GM12891 (cell line): Measurements from ENCODE around the gene PCGF3.
"Not testable (repeated sequence)": the region's sequence is repeated elsewhere in the genome, so short reads cannot be mapped to it uniquely, and the experiment has no call there.

Source experiments
- DNase-seq: peaks from one replicate; pipeline ENCODE4 v3.0.0; 2011; ENCODE audit warnings: low spot score; ENCODE audit not compliant: insufficient read length
- FAIRE-seq: peaks from 2 replicates; lab custom pipeline; 2011; peaks lifted over from hg19 to GRCh38; lab: Jason Lieb, UNC
- PAX5 ChIP-seq: IDR thresholded peaks from 2 replicates; pipeline ENCODE4 v1.6.1; 2011; ENCODE audit warnings: low read length, moderate library complexity, mild to moderate bottlenecking; ENCODE audit not compliant: insufficient read depth, severe bottlenecking
- POLR2A ChIP-seq: IDR thresholded peaks from 2 replicates; pipeline ENCODE4 v1.6.1; 2011; ENCODE audit warnings: low read depth, low read length, control low read depth
- POLR2AphosphoS5 ChIP-seq: IDR thresholded peaks from 2 replicates; pipeline ENCODE4 v1.6.1; 2011; ENCODE audit warnings: low read depth, low read length, control low read depth
- POU2F2 ChIP-seq: IDR thresholded peaks from 2 replicates; pipeline ENCODE4 v1.6.1; 2011; ENCODE audit warnings: low read depth, mild to moderate bottlenecking, control low read depth, low read length, moderate library complexity
- SPI1 ChIP-seq: IDR thresholded peaks from 2 replicates; pipeline ENCODE4 v1.6.1; 2011; ENCODE audit warnings: low read depth, low read length, control low read depth
- TAF1 ChIP-seq: IDR thresholded peaks from 2 replicates; pipeline ENCODE4 v1.6.1; 2011; ENCODE audit warnings: low read depth, low read length, control low read depth

PCGF3 gene

GRCh38 chr4:732486-732885 lies 26.9 kb downstream of the PCGF3 start:
- DNase-seq (no peak), FAIRE-seq (no peak)
- TF ChIP-seq POLR2A (no peak), POU2F2 (no peak), SPI1 (no peak), TAF1 (no peak), POLR2AphosphoS5 (no peak), PAX5 (no peak)

GRCh38 chr4:732911-733630 lies 27.4 kb downstream of the PCGF3 start:
- TF ChIP-seq POLR2AphosphoS5 (no peak), POLR2A (no peak), PAX5 (no peak), SPI1 (no peak), POU2F2 (no peak), TAF1 (no peak)
- DNase-seq: no peak
- FAIRE-seq: no peak

- TF ChIP-seq TAF1 (no peak), PAX5 (no peak)
- FAIRE-seq: no peak
- no peak for DNase-seq
These were observed 28.0 kb downstream of the PCGF3 start for GRCh38 chr4:733631-733980.

- no peak for DNase-seq
- FAIRE-seq: no peak
- TF ChIP-seq POLR2A (no peak), POU2F2 (no peak), POLR2AphosphoS5 (no peak), PAX5 (no peak), SPI1 (no peak), TAF1 (no peak)
These were observed 28.4 kb downstream of the PCGF3 start for GRCh38 chr4:734075-734474.

GRCh38 chr4:734951-735350 lies 29.3 kb downstream of the PCGF3 start:
- no peak for TF ChIP-seq POU2F2
- no peak for TF ChIP-seq PAX5
- TF ChIP-seq TAF1: no peak
- no peak for FAIRE-seq

GRCh38 chr4:735583-735982 lies 30.0 kb downstream of the PCGF3 start:
- no peak for TF ChIP-seq POLR2AphosphoS5
- TF ChIP-seq SPI1: no peak
- TF ChIP-seq POU2F2: no peak
- TF ChIP-seq POLR2A: no peak
- no peak for TF ChIP-seq TAF1
- no peak for TF ChIP-seq PAX5
- DNase-seq (no peak), FAIRE-seq (no peak)

More at GRCh38 chr4:734951-735350, 29.3 kb downstream of the PCGF3 start:
- no peak for DNase-seq

- not testable (repeated sequence) for FAIRE-seq, DNase-seq
These were observed 30.9 kb downstream of the PCGF3 start for GRCh38 chr4:736561-736960.

- DNase-seq: no peak
- no peak for TF ChIP-seq POLR2AphosphoS5
- no peak for TF ChIP-seq POU2F2
- no peak for FAIRE-seq
These were observed 33.2 kb downstream of the PCGF3 start for GRCh38 chr4:738781-739280.

GRCh38 chr4:739569-739968 lies 33.9 kb downstream of the PCGF3 start:
- DNase-seq (no peak), FAIRE-seq (no peak)
- TF ChIP-seq POLR2A: no peak
- no peak for TF ChIP-seq POLR2AphosphoS5
- no peak for TF ChIP-seq PAX5
- no peak for TF ChIP-seq TAF1
- no peak for TF ChIP-seq POU2F2
- no peak for TF ChIP-seq SPI1

- DNase-seq: no peak
- no peak for FAIRE-seq
- no peak for TF ChIP-seq PAX5
- TF ChIP-seq TAF1: no peak
- TF ChIP-seq POLR2AphosphoS5: no peak
- no peak for TF ChIP-seq POLR2A
- TF ChIP-seq POU2F2: no peak
- no peak for TF ChIP-seq SPI1
These were observed 34.4 kb downstream of the PCGF3 start for GRCh38 chr4:740011-740410.

- no peak for TF ChIP-seq POU2F2
- no peak for TF ChIP-seq POLR2AphosphoS5
- TF ChIP-seq SPI1: no peak
- no peak for TF ChIP-seq PAX5
- TF ChIP-seq TAF1: no peak
- no peak for TF ChIP-seq POLR2A
- FAIRE-seq: no peak
- no peak for DNase-seq
These were observed 35.1 kb downstream of the PCGF3 start for GRCh38 chr4:740656-741282.
